ENCODE results near the gene C6orf89.
"Not testable (repeated sequence)": the region's sequence is repeated elsewhere in the genome, so short reads cannot be mapped to it uniquely, and the experiment has no call there.

The C6orf89 gene

DNA sequence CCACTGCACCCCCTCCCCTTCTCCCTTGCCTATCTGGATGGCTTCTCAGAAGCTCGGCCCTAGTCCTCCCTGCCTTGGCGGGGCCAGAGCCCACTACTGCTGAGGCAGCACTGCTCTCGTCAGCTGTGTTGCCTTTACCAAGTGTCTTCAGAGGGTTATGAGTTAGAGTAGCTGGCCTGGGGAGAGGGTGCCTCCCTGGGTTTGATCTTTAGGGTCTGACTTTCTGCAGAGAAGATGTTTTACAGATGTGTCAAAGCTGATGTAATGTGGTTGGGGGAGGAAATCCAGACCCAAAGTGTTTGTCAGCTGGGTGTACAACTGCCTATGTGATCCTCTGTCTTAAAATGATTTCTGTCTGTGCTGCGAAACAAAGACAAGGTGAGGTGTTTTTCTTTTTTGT, 38.4 kb downstream of the C6orf89 start:
- no peak for DNase-seq (ENCODE audit: low spot score)

DNA sequence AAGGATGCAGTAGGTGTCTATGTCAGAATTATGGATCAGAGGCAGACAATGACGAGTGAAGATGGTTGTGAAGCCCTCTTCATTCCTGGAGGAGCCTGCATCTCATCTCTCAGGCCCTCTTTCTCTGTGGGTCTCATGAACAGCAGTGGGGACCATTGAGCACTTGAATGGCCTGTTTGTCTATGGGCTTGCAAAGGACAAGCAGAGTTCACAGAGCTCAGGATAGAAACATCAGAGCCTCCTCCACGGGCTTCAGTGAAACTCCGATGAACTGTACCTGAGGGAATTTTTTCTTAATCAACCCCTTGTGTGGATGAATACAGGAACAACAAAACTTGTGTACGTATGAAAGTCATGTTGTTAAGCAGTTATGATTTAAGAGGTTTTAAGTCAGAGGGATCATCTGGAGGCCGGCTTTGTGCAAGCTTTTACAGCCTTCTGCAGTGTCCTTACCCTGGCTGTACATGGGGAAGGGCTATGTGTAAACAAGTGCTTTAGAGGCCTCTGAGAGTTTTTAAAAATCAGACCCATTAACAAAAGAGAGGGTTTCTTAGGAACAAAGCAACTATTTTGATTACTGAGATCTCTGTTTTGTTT, 39.1 kb downstream of the C6orf89 start:
- no peak for DNase-seq (ENCODE audit: low spot score)

DNA sequence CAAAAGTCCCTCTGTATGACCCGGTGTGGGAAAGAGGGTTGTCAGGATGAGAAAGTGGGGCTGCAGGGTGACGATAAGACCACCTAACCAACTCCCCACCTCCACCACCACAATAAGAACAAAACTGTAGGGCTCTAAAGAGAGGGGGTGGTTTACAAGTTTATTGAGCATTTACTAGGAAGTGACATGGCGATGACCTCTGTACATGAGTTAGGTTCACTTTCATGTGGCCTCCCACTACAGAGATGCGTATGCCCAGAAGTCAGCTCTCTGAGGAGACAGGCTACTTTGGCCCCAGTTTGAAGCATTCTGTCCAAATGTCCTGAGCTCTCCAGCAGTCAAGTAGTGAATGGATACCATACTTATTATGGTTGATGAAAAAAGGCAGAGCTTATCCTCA, 40.1 kb downstream of the C6orf89 start:
- no peak for DNase-seq (ENCODE audit: low spot score)

DNA sequence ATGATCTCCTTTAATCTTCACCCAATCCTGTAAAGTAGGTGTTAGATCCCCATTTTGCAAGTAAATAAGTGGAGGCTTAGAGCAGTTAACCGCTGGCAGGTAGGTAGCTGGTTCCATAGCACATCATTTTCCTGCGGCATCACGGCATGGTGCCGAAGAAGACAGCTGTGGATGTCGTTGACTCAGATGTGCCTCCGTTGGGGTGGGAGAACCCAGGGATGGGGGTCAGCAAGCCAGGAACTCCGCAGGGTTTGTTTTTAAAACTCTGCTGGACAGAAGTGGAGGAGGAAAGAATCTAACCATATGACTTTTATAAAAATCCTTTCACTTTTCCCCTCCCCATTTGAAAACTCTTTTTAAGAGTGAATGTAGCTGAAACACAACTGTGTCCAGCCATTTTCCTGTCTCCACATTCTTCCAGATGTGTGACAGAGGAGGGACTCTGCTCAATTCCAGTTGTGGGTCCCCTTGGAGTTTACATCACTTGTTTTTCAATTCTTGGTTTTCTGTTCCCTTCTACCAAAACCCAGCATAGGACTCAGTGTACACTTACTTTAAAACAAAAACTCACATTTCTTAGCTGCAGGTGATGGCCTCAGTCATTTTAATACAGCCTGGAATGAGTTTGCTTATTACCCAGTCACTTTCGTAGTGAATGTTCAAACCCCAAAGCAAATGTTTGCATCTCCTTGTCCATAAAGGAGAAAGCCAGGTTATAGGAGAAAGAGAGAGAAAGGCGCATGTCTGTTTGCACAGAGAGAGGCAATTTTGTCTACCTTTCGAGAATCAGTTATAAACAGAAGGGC, 41.2 kb downstream of the C6orf89 start:
- DNase-seq (ENCODE audit: low spot score), result no peak

DNA sequence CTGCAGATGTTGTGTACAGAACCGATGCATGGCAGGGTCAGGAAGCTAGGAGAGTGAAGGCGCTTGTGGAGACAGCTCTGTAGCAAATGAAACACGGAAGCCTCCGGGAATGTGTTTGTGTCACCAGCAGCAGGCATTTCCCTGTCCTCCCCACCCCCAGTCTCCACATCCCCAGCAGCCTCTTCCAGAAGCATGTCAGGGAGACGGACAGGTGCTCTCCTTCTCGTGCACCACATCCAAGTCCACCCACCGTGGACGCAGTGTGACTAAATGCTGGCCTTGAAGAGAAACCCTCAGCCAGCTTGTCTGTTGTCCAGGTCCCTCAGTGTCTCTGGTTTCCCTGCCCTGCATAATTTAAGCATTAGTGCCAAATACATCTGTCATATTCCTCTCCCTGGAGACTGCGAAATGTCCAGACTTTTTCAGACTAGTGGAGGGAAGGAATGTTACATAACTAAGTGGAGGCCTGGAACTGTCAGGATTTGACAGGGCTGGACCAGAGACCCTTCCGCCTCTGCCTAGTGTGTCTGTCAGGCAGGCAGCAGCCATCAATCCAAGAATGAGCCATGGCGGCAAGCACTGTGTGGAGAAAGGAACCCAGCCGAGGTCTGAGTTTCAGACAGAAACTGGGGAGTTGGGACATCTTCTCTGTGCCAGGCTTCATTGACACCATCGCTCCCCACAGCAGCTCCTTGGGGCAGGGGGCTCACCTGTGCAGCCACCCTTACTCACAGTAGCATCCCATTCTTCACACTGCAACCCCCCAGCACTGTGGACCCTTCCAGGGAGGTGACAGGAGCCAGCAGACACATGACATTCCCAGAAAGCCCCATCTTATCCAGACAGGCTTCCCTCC, 42.2 kb downstream of the C6orf89 start:
- DNase-seq (ENCODE audit: low spot score), result no peak

DNA sequence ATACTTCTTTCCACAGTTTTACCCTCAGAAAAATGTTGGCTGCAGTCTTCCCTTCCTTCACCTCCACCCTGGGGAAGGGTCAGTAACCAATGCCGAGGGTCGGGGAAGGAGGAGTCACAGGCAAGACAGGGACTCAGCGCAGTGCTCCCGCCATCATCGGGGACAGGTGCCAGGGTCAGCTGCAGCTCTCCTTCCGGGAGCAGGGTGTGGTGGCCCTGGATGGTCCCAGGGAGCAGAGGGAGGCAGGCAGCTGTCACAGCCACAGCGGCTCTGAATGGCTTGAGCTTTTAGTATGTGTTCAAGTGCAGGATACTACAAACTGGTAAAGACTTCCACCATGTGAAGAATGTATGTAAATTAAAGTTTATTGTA, 42.8 kb downstream of the C6orf89 start:
- DNase-seq (ENCODE audit: low spot score), result no peak

DNA sequence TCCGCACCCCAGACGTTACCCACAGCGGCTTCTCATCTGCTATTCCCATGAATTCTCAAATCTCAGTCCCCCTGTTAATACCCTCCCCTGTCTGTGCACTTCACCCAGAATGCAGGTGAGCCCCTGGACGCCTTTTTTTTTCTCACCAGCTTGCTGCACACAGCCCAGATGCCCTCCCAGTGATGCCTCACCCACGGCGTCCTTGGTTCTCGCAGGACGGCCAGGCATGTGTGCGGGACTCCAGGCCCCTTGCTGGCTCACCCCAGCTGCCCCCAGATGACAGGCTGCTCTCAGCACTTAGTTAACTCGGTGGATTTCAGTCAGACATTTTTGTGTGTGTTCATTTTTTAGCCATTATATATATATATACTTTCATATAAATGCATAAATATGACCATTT, 43.4 kb downstream of the C6orf89 start:
- no peak for DNase-seq (ENCODE audit: low spot score)

DNA sequence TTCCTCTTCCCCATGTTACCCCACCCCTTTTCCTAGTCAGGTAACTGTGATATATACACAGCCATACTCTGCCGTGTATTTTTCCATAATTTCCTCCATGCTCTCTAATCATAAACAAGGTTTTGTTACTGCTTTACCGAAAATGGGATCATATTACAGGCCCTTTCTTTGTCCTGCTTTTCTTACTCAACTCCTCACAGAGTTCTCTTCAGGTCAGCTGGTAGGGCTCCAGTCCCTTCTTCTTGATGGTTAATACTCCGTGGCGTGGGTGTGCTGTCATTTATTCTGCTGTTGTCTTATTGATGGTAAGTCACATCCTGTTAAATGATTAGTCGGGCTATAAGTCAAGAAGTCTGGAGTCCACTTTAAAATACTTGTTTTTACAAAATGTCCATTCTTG, 43.9 kb downstream of the C6orf89 start:
- DNase-seq (ENCODE audit: low spot score), result no peak

DNA sequence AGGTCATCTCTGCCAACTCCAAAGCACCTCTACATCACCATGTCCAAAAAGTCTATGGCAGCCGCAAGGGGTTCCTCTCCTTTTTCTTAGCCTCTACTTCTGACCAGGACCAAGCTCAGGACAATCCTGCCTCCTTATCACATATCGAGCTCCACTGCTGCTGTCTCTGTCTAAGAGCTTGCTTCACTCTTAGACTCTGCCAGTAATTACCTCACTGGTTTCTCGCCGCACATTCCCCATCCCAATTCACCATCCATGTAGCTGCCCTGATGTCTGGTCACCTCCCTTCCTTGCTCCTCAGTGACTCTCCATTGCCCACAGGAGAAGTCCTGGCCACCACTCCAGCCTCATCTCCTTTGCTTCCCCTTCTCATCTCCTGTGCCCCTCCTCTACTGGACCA, 44.7 kb downstream of the C6orf89 start:
- no peak for DNase-seq (ENCODE audit: low spot score)

DNA sequence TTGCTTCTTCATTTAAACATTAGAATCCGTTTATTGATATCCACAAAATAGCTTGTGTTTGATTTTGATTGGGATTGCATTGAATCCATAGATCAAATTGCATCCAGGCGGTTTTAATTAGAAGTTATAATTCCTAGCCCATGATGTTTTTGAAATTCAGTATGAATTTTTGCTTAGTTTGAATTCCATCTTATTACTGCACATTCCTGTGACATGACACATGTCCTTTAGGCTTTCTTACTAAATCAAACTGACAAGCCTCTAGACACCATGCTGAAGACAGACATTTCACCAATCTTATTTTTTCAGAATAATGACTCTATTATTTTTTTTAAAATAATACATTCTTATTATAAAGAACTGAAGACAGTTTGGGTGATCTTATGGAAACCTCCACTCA, 47.4 kb downstream of the C6orf89 start:
- DNase-seq (ENCODE audit: low spot score), result peak; percentile 42

DNA sequence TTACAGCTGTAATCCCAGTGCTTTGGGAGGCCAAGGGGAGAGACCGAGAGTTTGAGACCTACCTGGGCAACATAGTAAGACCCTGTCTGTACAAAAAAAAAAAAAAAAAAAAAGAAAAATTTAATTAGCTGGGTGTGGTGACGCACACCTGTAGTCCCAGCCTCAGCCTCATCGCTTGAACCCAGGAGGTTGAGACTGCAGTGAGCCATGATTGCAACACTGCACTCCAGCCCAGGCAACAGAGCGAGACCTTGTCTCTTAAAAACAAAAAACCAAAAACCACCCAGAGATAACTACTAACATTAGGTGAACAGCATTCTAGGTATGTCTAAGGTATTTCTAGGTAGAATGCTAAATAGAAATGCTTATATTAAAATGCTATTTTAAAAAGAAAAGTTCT, 47.8 kb downstream of the C6orf89 start:
- DNase-seq (ENCODE audit: low spot score), result no peak

DNA sequence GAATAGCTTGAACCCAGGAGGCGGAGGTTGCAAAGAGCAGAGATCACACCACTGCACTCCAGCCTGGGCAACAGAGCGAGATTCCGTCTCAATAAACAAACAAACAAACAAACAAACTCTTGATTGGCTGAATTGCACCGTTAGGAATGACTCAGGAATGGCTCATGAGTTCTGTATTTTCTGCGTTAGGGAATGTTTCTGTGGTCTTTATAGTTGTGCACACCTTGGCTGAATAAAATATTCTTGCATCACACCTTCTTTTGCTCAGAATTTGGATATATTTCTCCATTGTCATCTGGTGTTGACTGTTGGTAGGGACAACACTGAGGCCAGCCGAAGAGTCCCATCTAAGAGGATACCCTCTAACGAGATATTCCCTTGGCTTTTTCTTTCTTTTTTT, 49.1 kb downstream of the C6orf89 start:
- DNase-seq (ENCODE audit: low spot score), result no peak

DNA sequence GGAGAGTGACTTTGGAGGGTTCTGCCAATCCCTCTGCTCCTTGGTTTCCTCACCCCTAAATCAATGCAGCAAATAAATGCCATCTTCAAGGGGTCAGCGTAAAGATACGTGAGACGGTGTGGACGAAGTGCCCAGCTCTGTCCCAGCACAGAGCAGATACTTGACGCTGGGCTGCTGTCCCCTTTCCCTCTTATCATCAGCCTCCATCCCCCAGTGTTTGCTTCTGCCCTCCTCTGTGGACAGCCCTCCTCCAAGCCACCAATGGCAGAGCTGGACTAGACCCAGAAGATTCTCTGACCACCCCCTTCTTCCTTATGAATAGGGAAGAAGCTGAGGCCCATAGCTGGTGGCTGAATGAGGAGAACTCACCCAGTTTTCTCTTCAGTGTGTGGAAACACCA, 51.1 kb downstream of the C6orf89 start:
- no peak for DNase-seq (ENCODE audit: low spot score)

DNA sequence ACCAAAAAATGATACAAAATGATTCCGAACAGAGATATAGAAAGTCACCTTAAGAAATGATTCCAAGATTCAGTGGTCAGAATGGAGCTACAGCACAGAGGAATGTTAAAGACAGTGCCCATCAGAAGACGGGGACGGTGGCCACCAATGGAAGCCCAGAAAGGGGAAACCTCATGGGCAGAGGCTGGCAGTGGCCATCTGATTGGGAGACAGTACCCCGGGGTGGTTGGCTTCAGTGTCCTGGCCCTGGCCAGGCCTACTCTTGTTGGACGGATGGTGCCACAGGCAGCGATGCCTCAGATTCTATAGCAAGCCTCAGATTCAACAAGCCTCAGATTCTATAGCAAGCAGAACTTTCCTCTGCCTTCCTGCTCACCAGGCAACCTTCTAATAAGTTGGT, 52.1 kb downstream of the C6orf89 start:
- no peak for DNase-seq (ENCODE audit: low spot score)

DNA sequence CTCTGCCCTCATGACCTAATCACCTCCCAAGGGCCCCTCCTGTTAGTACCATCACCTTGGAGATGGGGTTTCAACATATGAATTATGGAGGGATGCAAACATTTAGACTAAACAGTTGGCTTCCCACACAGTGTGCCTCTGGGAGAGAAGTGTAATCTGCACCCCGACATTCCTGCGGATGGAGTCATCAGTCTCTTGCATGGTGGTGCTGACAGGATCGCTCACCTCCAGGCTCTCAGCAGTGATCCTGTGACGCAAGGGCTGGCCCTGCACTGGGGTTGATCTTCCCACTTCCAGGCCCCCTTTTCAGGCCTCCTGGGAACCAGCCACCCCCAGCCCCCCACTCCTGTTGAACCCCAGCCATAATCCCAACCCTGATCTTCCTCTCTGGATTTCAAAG, 52.8 kb downstream of the C6orf89 start:
- peak; percentile 26 for DNase-seq (ENCODE audit: low spot score)

DNA sequence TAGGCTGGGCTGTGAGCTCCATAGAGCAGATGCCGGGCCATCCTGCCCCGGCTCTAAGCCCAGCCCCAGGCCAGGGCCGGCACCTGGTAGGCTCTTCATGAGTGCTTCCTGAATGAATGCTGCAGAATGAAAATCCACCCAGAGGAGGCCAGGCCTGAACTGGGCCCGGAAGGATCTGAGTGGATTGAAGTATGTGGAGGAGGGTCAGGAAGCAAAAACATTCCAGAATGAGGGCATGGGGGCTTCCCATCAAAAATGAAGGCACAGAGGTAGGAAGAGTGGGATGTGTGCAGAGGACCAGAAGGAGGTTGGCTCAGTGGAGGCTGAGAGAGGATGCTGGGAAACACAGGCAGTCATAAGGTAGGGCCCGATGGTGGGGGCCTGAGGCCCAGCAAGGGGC, 53.3 kb downstream of the C6orf89 start:
- DNase-seq (ENCODE audit: low spot score), result not testable (repeated sequence)

DNA sequence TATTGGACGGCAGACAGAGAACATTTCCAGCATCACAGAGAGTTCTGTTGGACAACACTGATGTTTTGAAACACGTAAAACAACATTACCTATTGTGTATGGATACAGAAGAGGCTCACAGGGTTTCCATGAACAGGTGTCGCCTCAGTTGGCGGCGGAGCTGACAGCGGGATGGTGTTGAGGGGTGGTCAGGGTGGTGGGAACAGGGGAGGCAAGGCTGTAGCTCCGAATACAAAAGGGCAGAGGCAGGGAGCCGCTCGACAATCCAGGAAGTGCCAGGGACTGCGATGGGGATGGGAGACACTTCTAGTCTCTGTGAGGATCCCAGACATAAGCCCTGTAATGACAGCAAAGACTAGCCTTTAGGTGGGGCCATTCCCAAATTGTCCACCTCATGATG, 54.3 kb downstream of the C6orf89 start:
- no peak for DNase-seq (ENCODE audit: low spot score)

DNA sequence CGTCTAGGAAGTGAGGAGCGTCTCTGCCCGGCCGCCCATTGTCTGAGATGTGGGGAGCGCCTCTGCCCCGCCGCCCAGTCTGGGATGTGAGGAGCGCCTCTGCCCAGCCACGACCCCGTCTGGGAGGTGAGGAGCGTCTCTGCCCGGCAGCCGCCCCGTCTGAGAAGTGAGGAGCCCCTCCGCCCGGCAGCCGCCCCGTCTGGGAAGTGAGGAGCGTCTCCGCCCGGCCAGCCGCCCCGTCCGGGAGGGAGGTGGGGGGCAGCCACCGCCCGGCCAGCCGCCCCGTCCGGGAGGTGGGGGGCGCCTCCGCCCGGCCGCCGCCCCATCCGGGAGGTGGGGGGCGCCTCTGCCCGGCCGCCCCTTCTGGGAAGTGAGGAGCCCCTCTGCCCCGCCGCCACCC, 55.8 kb downstream of the C6orf89 start:
- DNase-seq (ENCODE audit: low spot score), result not testable (repeated sequence)

DNA sequence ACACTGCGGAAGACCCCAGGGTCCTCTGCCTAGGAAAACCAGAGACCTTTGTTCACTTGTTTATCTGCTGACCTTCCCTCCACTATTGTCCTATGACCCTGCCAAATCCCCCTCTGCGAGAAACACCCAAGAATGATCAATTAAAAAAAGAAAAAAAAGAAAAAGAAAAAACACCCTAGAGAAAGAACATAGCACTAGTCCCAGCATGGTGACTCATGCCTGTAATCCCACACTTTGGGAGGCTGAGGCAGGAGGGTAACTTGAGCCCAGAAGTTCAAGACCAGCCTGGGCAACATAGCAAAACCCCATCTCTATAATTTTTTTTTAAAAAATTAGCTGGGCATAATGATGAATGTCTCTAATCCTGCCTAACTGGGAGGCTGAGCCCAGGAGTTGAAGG, 56.6 kb downstream of the C6orf89 start:
- not testable (repeated sequence) for DNase-seq (ENCODE audit: low spot score)

DNA sequence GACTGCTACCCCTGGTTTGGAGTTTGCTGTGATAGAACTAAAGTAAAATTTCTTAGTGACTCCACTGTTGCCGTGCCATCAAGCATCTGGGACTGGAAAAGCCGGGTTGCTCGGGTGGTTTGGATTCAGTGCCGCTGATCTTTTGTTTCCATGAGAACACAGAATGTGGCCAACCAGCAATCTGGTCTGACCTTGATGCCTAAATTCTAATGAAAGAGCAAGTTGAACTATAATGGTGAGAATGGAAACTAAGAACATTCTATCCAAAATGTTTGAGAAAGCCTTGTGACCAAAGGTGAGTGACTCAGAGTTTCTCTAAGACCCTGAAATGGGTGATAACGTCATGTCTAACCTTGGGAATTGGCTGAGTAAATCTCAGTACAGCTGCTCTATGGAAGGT, 58.9 kb downstream of the C6orf89 start:
- DNase-seq (ENCODE audit: low spot score), result no peak

DNA sequence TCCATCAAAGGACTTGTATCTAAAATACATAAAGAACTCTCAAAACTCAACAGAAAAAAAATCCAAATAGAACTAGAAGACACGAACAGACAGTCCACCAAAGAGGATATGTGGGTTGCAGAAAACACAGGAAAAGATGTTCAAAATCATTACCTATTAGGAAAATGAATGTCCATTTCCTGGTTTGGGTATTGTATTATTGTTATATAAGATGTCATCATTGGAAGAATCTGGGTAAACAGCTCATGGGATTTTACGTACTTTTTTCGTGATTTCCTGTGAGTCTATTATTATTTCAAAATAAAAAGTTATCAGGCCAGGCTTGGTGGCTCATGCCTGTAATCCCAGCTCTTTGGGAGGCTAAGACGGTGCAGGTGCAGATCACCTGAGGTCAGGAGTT, 59.5 kb downstream of the C6orf89 start:
- DNase-seq (ENCODE audit: low spot score), result no peak

DNA sequence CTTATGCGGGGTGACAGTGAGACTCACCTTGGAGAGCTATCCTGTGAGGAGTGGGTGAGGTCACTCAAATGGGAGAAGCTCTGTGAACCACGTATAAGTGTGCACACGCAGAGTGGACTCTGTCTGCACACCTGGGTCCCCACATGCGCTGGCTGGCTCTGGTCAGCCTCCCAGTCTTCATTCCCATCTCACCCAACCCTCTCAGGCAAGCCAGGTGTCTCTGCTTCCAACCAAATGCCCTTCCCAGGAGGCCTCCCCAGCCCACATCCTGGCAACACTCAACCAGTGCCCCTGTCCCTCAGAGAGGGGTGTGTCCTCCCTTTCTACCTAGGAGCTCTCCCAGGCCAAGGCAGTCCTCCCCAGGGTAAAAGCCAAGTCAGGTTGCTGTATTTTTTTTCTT, 60.8 kb downstream of the C6orf89 start:
- DNase-seq (ENCODE audit: low spot score), result no peak
